Right lobe of liver (tissue), 6 donors: ENCODE measurements around the gene ARNT2. TPM values are rescaled to one million over a fixed set of nuclear protein-coding genes. Genes with fewer than 3 reads are reported as not detected.

Experiments
- ATAC-seq, 4 donors: fragments of 200-7000 bp; cut with Tn5 transposase; one replicate each; pipeline ENCODE4 v1.9.1; 2020; ENCODE audit warnings: mild to moderate bottlenecking in 4 of 4, moderate library complexity in 4 of 4
- DNase-seq, 3 donors: peaks; one replicate each; pipeline ENCODE4 v3.0.0-alpha.2; 2020
- H3K27ac ChIP-seq, 3 donors: fragments of 200-600 bp; one replicate each; pipeline ENCODE4 v1.8.0; 2022
- H3K27me3 ChIP-seq, 2 donors: fragments of 200-600 bp; one replicate each; pipeline ENCODE4 v1.8.0; 2022
- H3K36me3 ChIP-seq, 4 donors: fragments of 200-600 bp; sonication (generic) in 1 of 4; one replicate each; pipeline versions ENCODE4 v1.5.1 to v1.8.0; 2017 to 2022; ENCODE audit warnings: control low read depth in 1 of 4
- H3K4me1 ChIP-seq, 4 donors: fragments of 200-600 bp; sonication (generic) in 1 of 4; one replicate each; pipeline versions ENCODE4 v1.5.1 to v1.8.0; 2017 to 2022; ENCODE audit warnings: control low read depth in 1 of 4
- H3K4me3 ChIP-seq, 3 donors: fragments of 200-600 bp; one replicate each; pipeline ENCODE4 v1.8.0; 2022
- H3K9me3 ChIP-seq, 4 donors: fragments of 200-600 bp; sonication (generic) in 1 of 4; one replicate each; pipeline versions ENCODE4 v1.5.1 to v1.8.0; 2017 to 2022; ENCODE audit warnings: control low read depth in 1 of 4
- CTCF ChIP-seq, 4 donors: fragments of 200-600 bp in 3 of 4; fragments of 450-650 bp in 1 of 4; IDR thresholded peaks; one replicate each; pipeline versions ENCODE4 v1.5.1 to v1.8.0; 2016 to 2022; ENCODE audit warnings: antibody characterized with exemption in 4 of 4, mild to moderate bottlenecking in 2 of 4
- POLR2A ChIP-seq: fragments of 450-650 bp; IDR thresholded peaks from one replicate; pipeline ENCODE4 v1.6.1; 2017; ENCODE audit warnings: antibody characterized with exemption, mild to moderate bottlenecking
- WGBS: methylation state at CpG from one replicate; pipeline ENCODE4 v1.1.6; 2018; ENCODE audit warnings: low coverage, low lambda C conversion rate; ENCODE audit not compliant: insufficient coverage; ENCODE audit errors: missing lambda C conversion rate; 5-methylcytosine and 5-hydroxymethylcytosine counted together
- intact Hi-C, 2 donors: fragments of 100-400 bp; cut with DNase I; formaldehyde crosslinking; loops; one replicate each; pipeline versions ENCODE4 v1.11.2 to v1.14.1; 2022
- total RNA-seq, 6 experiments: library from RNA; depleted of rRNA in 2 of 6; stranded (reverse); fragments of >200 nt in 2 of 6; fragmentation: NEBNext Ultra II Directional in 3 of 6; extraction: Animal tissue kit (Norgen Biotek cat#: 25700) in 3 of 6; gene quantifications; one replicate each; pipeline versions ENCODE4 v1.1.0 to v1.2.4, GENCODE V29; 2016 to 2023
- donor health status: DM: no; HTN: yes; CAD: no.
- donor health status: DM: no; HTN: no; CAD: no.
- donor health status: DM: no; HTN: no; CAD: no.
- donor health status: DM: no; HTN: yes; CAD: no.
- donor health status: DM: no; HTN: yes; CAD: no.

ARNT2 gene
- total RNA-seq, 6 experiments from 2014 or later = 0.12 to 1.3 (median 0.46) TPM

DNA sequence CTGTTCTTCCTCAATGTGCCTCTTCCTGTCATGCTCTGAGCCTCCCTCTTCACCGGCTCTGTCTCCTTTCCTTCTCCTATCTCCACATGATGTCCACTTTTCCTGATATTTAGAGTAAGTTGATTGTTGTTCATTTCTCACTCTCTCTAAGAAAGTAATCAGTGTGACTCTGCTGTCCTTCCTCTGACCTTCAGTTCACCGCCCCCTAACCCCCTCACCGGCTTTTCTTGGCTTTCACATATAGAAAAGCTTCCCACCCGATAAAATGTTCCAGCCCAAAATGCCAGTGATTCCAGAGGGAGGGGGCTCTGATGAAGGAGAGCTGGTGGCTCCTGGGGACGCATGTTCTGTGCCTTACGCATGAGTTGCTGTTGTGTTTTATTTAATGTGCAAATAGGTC lies 170.4 kb downstream of the ARNT2 start:
- intact Hi-C loops = no loop called here
- 54% methylated on average over 5 of the region's 6 CpGs for WGBS
- Histone ChIP-seq H3K9me3 (no peaks in the 10 kb centered on the region), H3K27me3 (no peaks in the 10 kb centered on the region), H3K27ac (no peak overlapping the region), H3K4me3 (no peak overlapping the region), H3K36me3 (no peaks in the 10 kb centered on the region), H3K4me1 (no peaks in the 10 kb centered on the region)
- no peak for ATAC-seq
- DNase-seq = no peak
- TF ChIP-seq CTCF (IDR thresholded peaks at IDR 0.05) (no peak), POLR2A (no peak)

GRCh38 chr15:80576519-80577090 lies 172.4 kb downstream of the ARNT2 start:
- Histone ChIP-seq H3K4me1 (no peaks in the 10 kb centered on the region), H3K27ac (no peak overlapping the region), H3K4me3 (no peak overlapping the region), H3K27me3 (no peaks in the 10 kb centered on the region), H3K36me3 (no peaks in the 10 kb centered on the region), H3K9me3 (no peaks in the 10 kb centered on the region)
- no peak for ATAC-seq
- WGBS = 84% methylated on average over 4 of the region's 12 CpGs
- intact Hi-C loops = no loop called here
- TF ChIP-seq POLR2A (no peak), CTCF (IDR thresholded peaks at IDR 0.05) (no peak)
- DNase-seq = no peak

DNA sequence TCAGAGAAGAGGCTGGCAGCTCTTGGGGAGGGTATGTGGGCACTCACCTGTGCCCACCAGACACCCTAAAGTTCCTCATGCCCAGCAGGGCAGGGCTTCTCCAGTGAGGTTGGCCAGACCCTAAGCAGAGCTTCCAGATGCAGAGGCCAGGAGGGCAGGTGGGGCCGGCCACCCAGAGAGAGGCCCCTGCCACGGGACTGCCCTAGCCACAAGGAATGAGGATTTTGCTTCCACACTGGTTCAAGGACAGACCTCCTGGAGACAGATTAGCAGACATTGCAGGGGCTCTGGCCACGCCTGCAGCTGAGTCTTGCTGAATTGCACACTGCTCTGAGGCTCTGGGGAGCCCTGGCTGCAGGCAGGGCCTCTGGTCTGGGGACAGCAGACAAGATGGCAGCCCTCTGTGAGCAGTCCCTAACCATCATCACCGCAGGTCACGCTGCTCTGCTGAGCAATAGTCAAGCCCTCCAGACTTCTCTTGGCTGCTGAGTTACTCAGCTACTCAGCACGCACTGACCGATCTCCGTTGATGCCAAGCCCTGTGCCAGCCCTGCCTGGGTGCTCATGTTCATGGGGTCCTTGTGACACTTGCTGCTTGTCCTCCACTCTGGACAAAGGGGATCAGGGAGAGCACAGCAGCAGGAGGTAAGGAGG lies 173.5 kb downstream of the ARNT2 start:
- intact Hi-C loops = no loop called here
- no peak for ATAC-seq
- DNase-seq = no peak
- no peak overlapping the region for H3K4me3 ChIP-seq
- H3K9me3 ChIP-seq = no peaks in the 10 kb centered on the region
- H3K27me3 ChIP-seq = no peaks in the 10 kb centered on the region
- H3K27ac ChIP-seq = no peak overlapping the region
- H3K4me1 ChIP-seq = no peaks in the 10 kb centered on the region
- WGBS = no CpG with 5 or more reads among the region's 8 CpGs
- no peaks in the 10 kb centered on the region for H3K36me3 ChIP-seq
- TF ChIP-seq POLR2A (no peak), CTCF (IDR thresholded peaks at IDR 0.05) (no peak)

- intact Hi-C loops = no loop called here
- peak in 1 of 3 donors; percentile 13 for DNase-seq
- 75% methylated on average over 2 of the region's 5 CpGs for WGBS
These were observed 174.0 kb downstream of the ARNT2 start for GRCh38 chr15:80578206-80578595.

More at GRCh38 chr15:80578206-80578595, 174.0 kb downstream of the ARNT2 start:
- Histone ChIP-seq H3K27ac (no peak overlapping the region), H3K27me3 (no peaks in the 10 kb centered on the region), H3K9me3 (no peaks in the 10 kb centered on the region), H3K36me3 (no peaks in the 10 kb centered on the region), H3K4me3 (no peak overlapping the region), H3K4me1 (no peaks in the 10 kb centered on the region)
- no peak for TF ChIP-seq CTCF (IDR thresholded peaks at IDR 0.05)
- no peak for TF ChIP-seq POLR2A
- ATAC-seq = no peak
